ENCODE measurements around the gene TMEM54.

GRCh38 chr1:32887623-32888022 lies 13.6 kb downstream of the TMEM54 start:
- TF ChIP-seq CTCF (IDR thresholded peaks at IDR 0.05; ENCODE audit: low read depth, low read length): no peak
- TF ChIP-seq MYC (IDR thresholded peaks at IDR 0.05; ENCODE audit: low read depth, low read length): no peak
- TF ChIP-seq POLR2A (IDR thresholded peaks at IDR 0.05; ENCODE audit: extremely low read depth, insufficient read length): no peak
- no peak for TF ChIP-seq MAX (IDR thresholded peaks at IDR 0.05; ENCODE audit: low read depth, low read length)

Measured in NB4 (cell line).